BJ (cell line): Measurements from ENCODE around the gene MAPKAPK3. TPM values are rescaled to one million over a fixed set of nuclear protein-coding genes. Genes with fewer than 3 reads are reported as not detected.

Experiments used
- CTCF ChIA-PET: fragments of 350-600 bp; formaldehyde crosslinking; extraction: SDS; loops from one replicate; lab custom pipeline; 2021; ENCODE audit warnings: antibody characterized with exemption, inconsistent platforms; lab: Yijun Ruan, JAX
- POLR2A ChIA-PET: fragments of 300-600 bp; sonication (Branson Sonifier 250); formaldehyde crosslinking; extraction: SDS; loops from one replicate; lab custom pipeline; 2021; ENCODE audit warnings: antibody characterized with exemption; lab: Charles Lee
- DNase-seq: peaks from one replicate; pipeline ENCODE4 v3.0.0-alpha.2; 2011; ENCODE audit warnings: low read depth
- H3K27me3 ChIP-seq: 2 replicates; pipeline ENCODE4 v1.6.0; 2011; ENCODE audit warnings: low read length; ENCODE audit not compliant: control insufficient read depth, insufficient read depth
- H3K36me3 ChIP-seq: 2 replicates; pipeline ENCODE4 v1.5.1; 2011; ENCODE audit warnings: low read length; ENCODE audit not compliant: control insufficient read depth, insufficient read depth
- H3K4me3 ChIP-seq: 2 replicates; pipeline ENCODE4 v1.5.1; 2011; ENCODE audit warnings: low read depth, mild to moderate bottlenecking, control low read depth, low read length
- CTCF ChIP-seq: IDR thresholded peaks from 2 replicates; pipeline ENCODE4 v1.5.1; 2011; ENCODE audit warnings: low read depth, mild to moderate bottlenecking, control low read depth, inconsistent platforms, low read length, moderate library complexity; ENCODE audit not compliant: insufficient read depth
- polyA plus RNA-seq: library from polyadenylated mRNA; depleted of rRNA; stranded (reverse); fragments of >200 nt; gene quantifications from 2 replicates; pipeline ENCODE4 v1.2.3, GENCODE V29; 2011

Gene MAPKAPK3
- polyA plus RNA-seq, 1 experiment: 53.5 TPM

GRCh38 chr3:50648944-50649343 lies 32.0 kb downstream of the MAPKAPK3 start:
- Histone ChIP-seq H3K36me3 (peaks cover 15% of the 10 kb centered on the region), H3K27me3 (no peaks in the 10 kb centered on the region), H3K4me3 (no peak overlapping the region)
- ChIA-PET POLR2A (no interaction called here), CTCF (interaction anchor here (0.8 to 1.6 kb wide), 4 partner anchors 33 to 107 kb away, joined by 3 to 5 read pairs (median 3); no protein-coding TSS in a partner anchor)
- no peak for DNase-seq
- TF ChIP-seq CTCF: no peak

- CTCF ChIA-PET: interaction anchor here (0.8 to 1.6 kb wide), 5 partner anchors 30 to 107 kb away, joined by 3 to 5 read pairs (median 3); no protein-coding TSS in a partner anchor
- H3K27me3 ChIP-seq: no peaks in the 10 kb centered on the region
- TF ChIP-seq CTCF: no peak
- peaks cover 11% of the 10 kb centered on the region for H3K36me3 ChIP-seq
- POLR2A ChIA-PET: no interaction called here
- no peak for DNase-seq
- no peak overlapping the region for H3K4me3 ChIP-seq
Measured at GRCh38 chr3:50649451-50649931, 32.5 kb downstream of the MAPKAPK3 start.

GRCh38 chr3:50650018-50650417 lies 33.1 kb downstream of the MAPKAPK3 start:
- H3K4me3 ChIP-seq: no peak overlapping the region
- no peaks in the 10 kb centered on the region for H3K27me3 ChIP-seq
- peaks cover 11% of the 10 kb centered on the region for H3K36me3 ChIP-seq
- ChIA-PET CTCF (interaction anchor here (1.3 to 1.6 kb wide), 4 partner anchors 30 to 108 kb away, joined by 3 to 5 read pairs (median 3); no protein-coding TSS in a partner anchor), POLR2A (no interaction called here)
- no peak for DNase-seq
- no peak for TF ChIP-seq CTCF

- ChIA-PET POLR2A (interaction anchor here (0.6 kb wide), 1 partner anchor 481 kb away, joined by 3 read pairs; no protein-coding TSS in a partner anchor), CTCF (interaction anchor here (1.4 kb wide), 1 partner anchor 35 kb away, joined by 4 read pairs; no protein-coding TSS in a partner anchor)
- Histone ChIP-seq H3K4me3 (no peak overlapping the region), H3K27me3 (no peaks in the 10 kb centered on the region), H3K36me3 (peaks cover 7% of the 10 kb centered on the region; the same call in 1 of the 2 replicates)
- no peak for TF ChIP-seq CTCF
- no peak for DNase-seq
Measured at GRCh38 chr3:50651445-50651844, 34.5 kb downstream of the MAPKAPK3 start.

GRCh38 chr3:50651920-50652529 lies 35.1 kb downstream of the MAPKAPK3 start:
- no peak for DNase-seq
- CTCF ChIA-PET: interaction anchor here (0.7 to 1.9 kb wide), 10 partner anchors 10 to 85 kb away, joined by 3 to 21 read pairs (median 4); partner anchors contain the start of gene MAPKAPK3
- Histone ChIP-seq H3K36me3 (peaks cover 7% of the 10 kb centered on the region; the same call in 1 of the 2 replicates), H3K27me3 (no peaks in the 10 kb centered on the region), H3K4me3 (no peak overlapping the region)
- POLR2A ChIA-PET: no interaction called here
- TF ChIP-seq CTCF: no peak
